HUDEP-2 (cell line): ENCODE measurements around the gene RNF111.
"Not testable (repeated sequence)": the region's sequence is repeated elsewhere in the genome, so short reads cannot be mapped to it uniquely, and the experiment has no call there.

Experiments used
- DNase-seq, 76 experiments: peaks; one replicate each; lab custom pipeline; 2025; ENCODE audit not compliant: unreplicated experiment in 76 of 76; lab: John Stamatoyannopoulos, UW

The RNF111 gene

DNA sequence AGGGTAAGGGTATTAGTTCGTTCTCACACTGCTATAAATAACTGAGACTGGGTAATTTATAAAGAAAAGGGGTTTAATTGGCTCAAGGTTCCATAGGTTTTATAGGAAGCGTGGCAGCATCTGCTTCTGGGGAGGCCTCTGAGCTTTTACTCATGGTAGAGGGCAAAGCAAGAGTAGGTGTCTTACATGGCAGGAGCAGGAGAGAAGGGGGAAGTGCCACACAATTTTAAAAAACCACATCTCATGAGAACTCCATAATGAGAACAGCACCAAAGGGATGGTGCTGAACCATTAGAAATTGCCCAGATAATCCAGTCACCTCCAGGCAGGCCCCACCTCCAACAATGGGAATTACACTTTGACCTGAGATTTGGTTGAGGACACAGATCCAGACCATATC lies 12.2 kb downstream of the RNF111 start:
- DNase-seq: no peak

DNA sequence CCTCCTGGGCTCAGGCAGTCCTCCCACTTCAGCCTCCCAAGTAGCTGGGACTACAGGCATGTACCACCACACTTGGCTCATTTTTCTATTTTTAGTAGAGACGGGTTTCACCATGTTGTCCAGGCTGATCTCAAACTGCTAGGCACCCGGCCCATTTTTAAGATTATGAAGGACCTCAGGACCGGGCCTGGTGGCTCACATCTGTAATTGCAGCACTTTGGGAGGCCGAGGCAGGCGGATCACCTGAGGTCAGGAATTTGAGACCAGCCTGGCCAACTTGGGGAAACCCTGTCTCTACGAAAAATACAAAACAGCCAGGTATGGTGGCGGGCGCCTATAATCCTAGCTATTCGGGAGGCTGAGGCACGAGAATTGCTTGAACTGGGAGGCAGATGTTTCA lies 12.8 kb downstream of the RNF111 start:
- DNase-seq: not testable (repeated sequence)

DNA sequence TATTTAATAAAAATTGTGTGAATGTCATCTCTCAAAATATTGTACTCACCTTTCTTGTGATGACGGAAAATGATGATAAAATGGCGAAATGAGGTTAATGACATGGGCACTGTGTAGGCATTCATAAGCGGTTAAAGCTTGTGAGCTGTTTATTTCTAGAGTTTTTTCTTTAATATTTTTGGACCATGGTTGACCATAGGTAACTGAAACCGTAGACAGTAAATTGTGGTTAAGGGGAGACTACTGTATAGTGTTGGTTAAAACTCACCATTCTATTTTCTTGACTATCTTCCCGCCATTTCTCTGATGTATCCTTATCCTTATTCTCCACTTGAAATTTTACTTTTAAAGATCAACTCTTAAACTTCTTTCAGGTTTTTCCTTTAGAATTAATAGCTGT lies 14.5 kb downstream of the RNF111 start:
- no peak for DNase-seq

DNA sequence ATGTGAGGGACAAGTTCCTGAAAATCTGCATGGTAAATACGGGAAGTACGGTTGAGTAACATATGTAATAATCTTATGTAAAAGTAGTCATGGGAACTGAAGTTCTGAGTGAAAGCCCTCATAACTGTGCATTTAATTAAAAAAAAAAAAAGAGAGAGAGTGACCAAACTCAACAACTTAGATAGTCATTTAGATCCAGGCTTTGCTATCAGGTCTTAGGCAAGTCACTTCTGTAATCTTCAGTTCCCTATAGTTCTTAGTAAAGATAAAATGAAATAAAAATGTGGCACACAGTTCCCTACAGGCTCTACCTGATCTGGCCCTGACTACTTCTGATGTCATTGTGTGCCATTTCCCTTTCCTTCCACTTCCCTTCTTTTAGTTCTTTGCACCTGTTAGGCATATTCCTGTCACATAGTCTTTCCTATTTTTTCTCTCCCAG lies 15.0 kb downstream of the RNF111 start:
- DNase-seq: peak in 2 of 76 experiments; percentile 18 to 22

DNA sequence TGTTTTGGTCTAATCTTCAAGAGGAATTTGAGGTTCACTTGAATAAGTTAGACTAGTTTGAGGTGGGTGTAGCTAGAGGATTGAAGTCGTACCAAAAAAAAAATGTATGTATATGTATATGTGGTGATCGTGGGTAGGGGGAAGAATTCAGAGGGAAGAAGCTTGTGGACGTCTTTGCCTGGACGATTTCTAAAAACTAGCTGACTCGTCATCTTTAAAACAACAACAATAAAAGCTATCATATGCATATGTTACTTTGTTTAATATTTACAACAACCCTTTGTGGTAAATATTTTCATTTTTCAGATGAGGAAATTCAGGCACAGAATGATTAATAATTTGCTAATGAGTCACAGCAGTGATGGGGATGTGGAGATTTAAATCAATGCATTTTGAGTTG lies 18.1 kb downstream of the RNF111 start:
- no peak for DNase-seq

DNA sequence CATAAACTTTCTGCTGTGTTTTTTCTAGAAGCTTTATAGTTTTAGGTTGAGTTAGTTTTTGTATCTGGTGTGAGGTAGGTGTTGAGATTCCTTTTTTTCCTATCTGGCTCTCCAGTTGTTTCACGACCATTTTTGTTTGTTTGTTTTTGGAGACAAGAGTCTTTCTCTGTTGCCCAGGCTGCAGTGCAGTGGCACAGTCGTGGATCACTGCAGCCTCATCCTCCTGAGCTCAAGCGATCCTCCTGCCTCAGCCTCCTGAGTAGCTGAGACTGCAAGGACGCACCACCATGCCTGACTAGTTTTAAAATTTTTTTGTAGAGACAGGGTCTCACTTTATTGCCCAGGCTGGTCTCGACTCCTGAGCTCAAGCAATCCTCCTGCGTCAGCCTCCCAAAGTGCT lies 20.6 kb downstream of the RNF111 start:
- no peak for DNase-seq

DNA sequence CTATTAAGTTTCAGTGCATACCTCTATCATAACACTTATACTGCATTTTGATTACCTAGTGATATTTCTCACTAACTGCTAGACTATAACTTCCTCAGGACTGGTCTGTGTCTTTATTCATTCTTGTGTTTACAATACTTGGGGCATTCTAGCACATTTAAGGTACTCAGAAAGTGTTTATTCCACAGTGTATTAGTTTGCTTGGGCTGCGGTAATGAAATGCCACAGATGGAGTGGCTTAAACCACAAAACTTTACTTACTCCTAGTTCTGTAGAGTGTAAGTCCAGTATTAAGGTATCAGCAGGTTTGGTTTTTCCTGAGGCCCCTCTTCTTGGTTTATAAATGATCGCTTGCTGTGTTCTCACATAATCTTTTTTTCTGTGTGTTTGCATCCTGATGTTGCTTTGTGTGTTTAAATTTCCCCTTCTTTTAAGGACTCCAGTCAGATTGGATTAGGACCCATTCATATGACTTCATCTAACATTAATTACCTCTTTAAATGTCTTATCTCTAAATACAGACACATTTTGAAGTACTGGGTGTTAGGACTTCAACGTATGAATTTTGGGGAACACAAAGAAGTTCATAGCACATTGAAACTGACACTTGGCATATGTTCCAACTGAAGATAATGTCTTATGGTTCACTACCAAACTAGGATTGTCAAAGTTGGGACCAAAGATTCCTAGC lies 23.9 kb downstream of the RNF111 start:
- peak in 31 of 76 experiments; percentile 7 to 79 (median 46) for DNase-seq

DNA sequence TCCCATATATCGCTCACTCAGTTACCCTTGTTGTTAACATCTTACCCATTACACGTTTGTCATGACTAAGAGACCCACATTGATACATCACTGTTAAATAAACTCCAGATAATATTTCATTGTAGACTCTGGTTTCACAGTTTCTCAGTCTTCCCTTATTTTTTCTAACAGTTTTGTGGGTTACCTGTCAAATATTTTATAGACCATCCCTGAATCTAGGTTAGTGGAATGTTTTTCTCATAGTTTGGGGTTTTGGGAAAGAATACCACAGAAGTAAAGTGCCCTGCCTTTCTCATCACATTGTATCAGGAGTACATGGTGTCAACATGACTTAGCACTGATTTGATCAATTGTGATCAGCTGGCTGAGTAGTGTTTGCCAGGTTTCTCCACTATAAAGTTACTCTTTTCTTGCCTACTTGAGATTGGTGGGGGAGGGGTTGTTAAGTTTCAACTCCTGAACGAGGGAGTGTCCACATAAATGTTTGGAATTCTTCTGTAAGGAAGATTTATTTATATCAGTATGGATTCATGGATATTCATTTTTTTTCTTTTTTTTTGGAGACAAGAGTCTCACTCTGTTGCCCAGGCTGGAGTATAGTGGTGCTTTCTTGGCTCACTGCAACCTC lies 25.9 kb downstream of the RNF111 start:
- DNase-seq: peak in 1 of 76 experiments; percentile 16

DNA sequence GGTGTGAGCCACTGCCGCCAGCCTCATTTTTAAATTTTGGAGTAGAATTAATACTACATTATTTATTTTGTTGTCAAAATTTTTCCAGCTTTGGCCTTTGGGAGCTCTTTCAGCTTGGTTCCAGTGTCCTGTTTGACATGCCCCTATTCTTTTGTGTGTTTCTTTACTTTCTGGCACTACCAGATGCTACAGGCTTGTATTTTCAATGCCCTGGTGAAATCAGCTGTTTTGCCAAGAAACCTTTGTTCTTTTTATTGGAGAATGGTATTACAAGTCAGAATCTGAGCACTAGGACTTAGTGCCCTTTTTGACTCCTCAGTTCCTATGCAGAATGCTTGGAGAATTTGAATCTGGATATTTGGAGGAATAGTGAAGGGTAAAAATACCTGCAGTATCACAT lies 26.6 kb downstream of the RNF111 start:
- DNase-seq: no peak

DNA sequence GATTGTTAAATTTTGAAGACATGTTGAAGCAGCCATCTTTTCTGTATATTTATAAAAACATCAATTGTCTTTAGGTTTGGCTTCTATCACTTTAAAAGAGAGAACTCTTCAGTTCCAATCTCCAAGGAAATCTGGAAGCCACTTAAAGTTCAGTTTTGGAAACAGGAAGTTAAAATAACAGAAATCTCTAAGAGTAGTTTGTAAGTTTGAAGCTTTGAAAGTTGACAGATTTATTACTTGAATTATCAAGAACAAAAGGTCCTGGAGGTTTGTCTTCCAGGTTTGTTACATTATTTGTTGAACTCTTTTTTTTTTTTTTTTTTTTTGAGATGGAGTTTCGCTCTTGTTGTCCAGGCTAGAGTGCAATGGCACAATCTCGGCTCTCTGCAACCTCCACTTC lies 30.0 kb downstream of the RNF111 start:
- DNase-seq: no peak

DNA sequence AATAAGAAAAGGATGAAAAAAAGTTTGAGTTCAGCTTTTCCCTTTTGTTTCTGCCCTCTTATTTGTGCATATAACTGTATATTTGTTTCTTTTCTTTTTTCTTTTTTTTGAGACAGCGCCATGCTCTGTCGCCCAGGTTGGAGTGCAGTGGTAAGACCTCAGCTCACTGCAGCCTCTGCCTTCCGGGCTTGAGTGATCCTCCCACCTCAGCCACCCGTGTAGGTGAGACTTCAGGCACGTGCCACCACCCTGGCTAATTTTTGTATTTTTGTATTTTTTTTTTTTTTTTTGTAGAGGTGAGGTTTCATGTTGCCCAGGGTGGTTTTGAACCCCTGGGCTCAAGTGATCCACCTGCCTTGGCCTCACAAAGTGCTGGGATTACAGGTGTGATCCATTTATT lies 31.4 kb downstream of the RNF111 start:
- no peak for DNase-seq

DNA sequence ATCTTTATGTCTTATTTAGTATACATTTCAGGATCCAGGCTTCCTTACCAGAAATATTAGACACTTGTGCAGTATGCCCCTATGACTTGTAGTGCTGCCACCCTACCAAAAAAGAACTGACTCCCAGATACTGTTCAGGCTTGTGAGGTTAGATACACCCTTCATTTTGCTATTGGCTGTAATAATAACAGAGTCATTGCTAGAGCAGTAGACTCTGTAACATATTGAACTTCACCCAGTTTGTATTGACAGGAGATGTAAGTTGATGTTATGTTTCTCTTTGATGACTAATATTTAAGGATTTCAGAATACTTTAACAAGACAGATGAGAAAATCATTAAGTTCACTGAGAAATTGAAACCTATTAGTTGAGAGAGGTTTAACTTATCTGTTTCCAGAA lies 32.9 kb downstream of the RNF111 start:
- DNase-seq: no peak

DNA sequence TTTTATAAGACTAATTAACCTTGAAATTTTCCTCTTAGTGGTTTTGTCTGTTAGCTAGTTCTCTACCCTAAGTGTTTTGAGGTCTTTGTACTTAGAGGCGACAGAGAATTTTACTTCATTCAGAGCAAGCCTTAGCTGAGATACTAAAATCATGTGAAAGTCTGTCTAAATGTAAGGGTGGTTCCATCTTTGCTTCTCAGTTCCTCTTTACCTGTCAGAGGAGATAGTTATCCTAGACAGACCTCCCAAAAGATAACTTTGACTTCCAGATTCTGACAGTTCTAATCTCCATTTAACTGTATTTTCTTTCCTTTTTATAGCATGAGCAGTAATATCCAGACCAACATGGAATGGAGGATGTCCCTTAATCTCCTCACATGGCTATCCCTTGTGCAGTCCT lies 34.7 kb downstream of the RNF111 start:
- no peak for DNase-seq

DNA sequence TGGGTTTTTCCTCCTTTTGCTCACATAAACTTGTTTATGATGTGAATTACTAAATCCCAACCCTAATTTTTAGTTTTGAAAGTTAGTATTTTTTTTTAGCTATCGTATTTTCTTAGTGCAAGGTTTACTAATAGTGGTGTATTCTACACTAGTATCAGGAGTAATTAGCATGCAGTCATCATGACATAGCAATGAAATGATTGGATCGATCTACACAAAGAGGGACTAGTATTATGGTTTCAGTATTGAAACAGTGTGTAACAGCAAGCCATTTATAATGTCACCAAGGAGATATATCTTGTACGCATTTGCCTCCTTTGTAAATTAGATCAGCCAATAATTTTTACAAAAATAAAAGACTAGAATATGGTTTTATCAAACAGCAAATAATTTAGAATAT lies 38.7 kb downstream of the RNF111 start:
- DNase-seq: no peak

DNA sequence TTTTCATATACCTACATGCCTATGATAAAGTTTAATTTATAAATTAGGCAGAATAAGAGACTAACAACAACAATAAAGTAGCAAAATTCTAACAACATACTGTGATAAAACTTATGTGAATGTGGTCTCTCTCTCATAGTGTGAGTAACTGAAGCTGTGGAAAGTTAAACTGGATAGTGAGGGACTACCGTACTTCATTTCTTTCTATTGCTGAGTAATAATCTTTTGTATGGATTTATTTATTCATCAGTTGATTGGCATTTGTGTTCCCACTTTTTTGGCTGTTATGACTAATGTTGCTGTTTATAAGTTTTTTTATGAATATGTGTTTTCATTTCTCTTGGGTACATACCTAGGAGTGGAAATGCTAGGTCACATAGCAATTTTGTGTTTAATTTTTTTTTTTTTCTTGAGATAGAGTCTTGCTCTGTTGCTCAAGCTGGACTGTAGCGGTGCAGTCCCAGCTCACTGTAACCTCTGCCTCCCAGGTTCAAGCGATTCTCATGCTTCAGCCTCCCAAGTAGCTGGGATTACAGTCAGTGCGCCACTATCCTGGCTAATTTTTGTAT lies 41.0 kb downstream of the RNF111 start:
- DNase-seq: no peak

DNA sequence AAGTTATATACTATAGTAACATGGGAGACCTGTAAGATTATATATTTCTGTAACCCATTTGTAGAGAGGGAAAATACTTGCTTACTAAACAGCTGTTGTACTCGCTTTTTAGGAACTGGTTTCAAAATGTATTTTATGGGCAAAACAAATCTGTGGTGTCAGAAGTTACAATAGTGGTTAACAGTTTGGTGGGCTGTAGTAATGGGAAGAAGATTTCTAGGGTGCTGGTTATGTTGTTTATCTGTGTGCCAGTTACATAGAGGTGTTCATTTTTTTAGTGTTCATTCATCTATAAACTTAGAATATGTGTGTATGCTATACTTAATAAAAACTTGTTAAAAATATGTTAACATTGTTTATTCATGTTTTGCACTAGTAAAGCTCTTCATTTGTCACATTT lies 42.1 kb downstream of the RNF111 start:
- DNase-seq: no peak

DNA sequence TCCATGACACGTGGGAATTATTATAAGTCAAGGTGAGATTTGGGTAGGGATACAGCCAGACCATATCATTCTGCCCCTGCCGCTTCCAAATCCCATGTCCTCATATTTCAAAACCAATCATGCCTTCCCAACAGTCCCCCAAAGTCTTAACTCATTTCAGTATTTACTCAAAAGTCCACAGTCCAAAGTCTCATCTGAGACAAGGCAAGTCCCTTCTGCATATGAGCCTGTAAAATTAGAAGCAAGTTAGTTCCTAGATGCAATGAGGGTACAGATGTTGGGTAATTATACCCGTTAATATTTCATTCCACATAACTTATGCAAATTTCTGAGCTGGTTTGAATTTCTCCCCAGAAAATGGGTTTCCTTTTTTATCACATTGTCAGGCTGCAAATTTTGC lies 47.7 kb downstream of the RNF111 start:
- DNase-seq: no peak

DNA sequence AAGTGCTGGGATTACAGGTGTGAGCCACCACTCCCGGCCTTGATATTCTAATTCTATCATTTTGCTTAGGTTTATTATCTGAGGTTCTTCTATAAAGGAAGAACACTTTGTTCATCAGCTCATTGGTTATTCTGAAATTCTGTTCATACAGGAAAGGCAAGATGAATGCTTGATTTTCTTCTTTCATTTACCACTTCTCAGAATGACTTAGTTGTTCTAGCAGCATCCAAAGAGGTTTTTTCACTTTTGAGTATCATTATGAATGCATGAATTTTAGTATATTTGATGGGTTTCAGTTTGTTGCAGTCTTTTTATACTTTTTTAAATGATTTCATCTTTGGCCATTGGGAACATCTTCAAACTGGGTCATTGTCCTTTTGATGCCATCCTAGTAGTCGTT lies 51.8 kb downstream of the RNF111 start:
- DNase-seq: no peak

DNA sequence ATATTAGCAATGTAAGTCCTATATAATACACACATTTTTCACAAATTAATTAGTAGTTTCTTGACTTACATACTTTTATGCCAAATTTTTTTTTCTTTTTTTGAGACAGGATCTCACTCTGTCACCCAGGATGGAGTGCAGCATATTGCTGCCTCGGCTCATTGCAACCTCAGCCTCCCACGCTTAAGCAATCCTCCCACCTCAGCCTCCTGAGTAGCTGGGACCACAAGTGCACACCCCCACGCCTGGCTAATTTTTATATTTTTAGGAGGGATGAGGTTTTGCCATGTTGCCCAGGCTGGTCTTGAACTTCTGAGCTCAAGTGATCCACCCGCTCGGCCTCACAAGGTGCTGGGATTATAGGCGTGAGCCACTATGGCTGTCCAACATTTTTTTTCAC lies 54.6 kb downstream of the RNF111 start:
- no peak for DNase-seq

DNA sequence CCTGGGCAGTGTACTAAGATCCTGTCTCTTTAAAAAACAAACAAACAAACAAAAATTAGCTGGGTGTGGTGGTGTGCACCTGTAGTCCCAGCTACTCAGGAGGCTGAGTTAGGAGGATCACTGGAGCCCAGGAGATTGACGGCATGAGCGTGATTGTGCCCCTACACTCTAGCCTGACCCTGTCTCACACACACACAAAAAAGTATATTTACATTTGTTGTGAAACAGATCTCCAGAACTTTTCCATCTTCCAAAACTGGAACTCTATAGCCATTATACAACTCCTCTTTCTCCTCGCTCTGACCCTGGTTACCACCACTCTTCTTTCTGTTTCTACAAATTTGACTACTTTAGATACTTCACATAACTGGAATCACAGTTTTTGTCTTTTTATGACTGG lies 61.4 kb downstream of the RNF111 start:
- no peak for DNase-seq

DNA sequence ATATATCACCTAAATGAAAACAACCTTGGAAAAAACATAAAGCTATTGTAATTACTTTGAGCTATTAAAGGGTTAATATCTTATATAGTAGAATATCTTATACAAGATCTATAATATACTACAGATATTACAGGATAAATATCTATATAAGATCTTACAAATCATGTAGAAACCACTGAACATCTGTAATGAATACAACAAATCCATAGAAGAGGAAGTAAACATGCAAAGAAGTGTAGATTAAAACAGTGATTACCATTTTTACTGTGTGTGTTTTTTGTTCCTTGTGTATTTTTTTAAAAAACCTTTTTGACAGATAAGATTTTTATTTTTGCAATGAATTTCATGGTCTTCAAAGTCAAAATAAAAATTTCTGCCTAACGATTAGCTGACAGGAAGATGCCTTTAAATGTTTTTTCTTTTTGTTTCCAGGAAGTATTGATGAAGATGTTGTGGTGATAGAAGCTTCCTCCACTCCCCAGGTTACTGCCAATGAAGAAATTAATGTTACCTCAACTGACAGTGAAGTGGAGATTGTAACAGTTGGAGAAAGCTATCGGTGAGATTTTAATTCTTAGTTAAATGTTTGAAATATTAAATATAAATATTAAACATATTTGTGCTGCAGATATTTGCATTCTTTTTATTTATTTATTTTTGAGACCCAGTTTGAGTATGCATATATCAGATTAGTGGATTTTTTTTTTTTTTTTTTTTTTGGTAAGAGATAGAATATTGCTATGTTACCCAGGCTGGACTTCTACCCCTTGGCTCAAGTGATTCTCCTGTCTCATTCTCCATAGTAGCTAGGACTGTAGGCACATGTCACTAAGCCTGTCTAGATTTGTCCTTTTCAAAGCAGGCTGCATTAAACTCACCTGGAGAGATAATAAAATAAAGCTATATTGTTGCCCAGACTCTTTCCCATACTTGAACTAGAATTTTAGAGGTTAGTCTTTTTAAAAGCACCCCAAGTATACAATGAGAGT lies 64.7 kb downstream of the RNF111 start:
- DNase-seq: no peak
